HG03108 (cell line): ENCODE measurements around the gene DGCR8.

Experiments
- ATAC-seq: cut with Tn5 transposase; IDR thresholded peaks from one replicate; pipeline ENCODE4 v1.9.1; 2021; ENCODE audit warnings: moderate library complexity; ENCODE audit not compliant: unreplicated experiment

The DGCR8 gene

DNA sequence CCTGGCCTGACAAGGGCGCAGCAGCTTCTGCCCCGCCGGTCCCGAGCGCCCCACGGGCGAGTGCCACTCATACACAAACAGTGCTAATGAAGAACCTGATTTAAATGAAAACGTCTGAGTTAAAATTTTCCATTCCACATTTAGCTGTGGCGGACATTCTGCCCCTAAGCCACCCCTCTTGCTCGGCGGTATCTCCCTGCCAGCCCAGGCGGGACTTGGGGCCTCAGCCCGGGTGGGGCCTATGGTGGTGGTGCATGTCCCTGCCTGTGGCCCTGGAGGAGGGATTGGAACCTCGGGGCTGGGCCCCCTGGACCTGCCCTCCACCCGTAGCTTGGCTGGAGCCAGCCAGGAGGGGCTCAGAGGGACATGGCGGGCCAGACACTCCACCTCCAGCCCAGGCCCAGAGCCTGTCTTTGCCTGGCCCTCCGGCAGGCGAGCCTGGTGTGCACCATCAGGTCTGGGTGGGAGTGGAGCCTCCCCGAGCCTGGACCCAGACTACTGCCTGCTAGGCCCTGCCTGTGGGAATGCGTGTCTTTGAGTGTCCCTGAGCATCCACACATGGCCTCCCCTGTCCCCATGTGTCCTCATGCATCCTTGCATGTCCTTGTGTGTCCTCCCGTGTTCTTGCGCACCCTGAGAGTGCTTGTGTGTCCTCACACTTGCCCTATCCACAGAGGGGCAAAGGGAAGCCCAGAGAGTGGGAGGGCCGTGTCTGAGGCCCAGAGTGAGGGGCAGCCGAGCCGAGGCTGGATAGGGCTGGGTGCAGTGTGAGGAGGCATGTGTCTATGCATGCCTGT is 56.0 kb downstream of the DGCR8 start:
- ATAC-seq = no peak

DNA sequence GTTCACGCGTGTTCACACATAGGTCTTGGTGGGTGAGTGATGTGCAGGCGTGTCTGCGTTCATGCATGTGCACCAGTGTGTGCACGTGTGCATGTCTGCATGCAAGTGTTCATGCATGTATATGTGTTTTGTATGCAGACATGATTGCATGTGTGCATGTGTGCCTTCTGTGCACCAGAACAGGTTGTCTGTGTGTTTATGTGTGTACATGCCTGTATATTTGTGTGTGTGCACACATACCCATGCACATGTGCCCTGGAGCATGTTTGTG is 56.5 kb downstream of the DGCR8 start:
- ATAC-seq = no peak

DNA sequence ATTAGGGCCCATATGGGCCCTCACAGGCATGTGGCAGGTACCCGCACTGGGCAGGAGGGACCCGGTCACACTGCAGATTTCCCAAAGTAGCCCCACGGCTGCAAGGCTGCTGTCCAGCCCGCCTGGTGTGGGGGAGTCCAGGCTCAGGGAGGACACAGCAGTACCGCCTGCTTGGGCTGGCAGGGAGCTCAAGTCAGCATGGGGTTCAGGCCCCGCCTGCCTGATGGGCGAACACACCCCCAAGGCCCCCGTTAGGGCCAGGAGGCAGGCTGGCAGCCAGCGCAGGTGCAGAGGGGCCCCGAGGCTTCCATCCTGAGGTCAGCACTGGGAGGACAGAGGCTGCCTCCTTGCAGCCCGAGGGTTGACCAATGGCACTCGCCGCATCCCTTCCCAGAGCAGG is 57.1 kb downstream of the DGCR8 start:
- ATAC-seq = no peak

DNA sequence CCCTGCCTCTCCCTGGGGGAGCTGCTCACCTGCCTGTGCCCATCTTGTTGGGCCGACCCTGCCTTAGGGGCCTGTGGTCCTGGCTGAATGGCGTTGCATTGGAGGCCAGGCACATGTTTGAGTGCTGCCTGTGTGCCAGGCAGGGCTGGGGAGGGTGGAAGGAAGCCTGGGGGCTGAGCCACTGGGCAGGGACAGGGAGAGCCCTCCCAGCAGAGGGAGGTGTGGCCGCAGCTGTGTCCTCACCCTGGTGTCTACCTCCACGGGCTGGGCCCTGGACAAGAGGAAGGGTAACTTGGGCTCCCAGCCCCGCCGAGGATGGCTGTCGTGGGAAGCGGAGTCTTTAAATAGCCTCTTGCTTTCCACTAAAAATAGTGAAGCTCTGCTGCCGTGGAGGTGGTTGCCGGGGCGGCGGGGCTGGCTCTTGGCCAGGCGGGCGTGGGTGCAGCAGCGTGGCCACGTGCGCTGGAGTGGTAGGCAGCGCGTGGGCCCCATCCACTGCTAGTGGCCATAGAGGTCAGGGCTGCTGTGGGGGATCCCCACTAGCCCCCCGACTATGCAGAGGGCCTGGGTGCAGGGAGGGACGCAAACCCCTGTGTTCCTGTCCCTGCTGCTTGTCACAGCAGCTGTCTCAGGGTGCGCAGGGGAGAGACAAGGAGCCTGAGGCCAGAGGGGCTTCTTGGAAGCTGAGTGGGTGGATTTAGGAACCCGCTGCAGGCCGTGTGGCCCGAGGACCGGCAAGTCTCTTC is 57.8 kb downstream of the DGCR8 start:
- no peak for ATAC-seq

DNA sequence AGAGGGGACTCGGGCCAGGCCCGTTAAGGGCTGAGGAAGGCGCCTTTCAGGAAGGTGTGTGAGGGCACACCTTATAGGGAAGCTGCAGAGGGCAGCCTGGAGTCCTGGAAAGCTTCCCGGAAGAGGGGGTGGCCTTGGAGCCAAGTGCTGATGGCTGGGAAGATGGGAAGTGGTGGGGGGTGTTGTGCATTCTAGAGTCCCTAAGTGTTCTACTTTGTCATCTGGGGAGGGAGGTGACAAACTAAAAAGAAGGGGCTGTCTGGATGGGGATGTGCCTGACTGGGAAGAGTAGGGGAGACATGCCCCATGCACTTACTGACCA is 58.3 kb downstream of the DGCR8 start:
- ATAC-seq = no peak

- ATAC-seq = no peak
Measured at GRCh38 chr22:20138868-20139267, 58.8 kb downstream of the DGCR8 start.

- no peak for ATAC-seq
Measured at GRCh38 chr22:20139391-20140106, 59.5 kb downstream of the DGCR8 start.

DNA sequence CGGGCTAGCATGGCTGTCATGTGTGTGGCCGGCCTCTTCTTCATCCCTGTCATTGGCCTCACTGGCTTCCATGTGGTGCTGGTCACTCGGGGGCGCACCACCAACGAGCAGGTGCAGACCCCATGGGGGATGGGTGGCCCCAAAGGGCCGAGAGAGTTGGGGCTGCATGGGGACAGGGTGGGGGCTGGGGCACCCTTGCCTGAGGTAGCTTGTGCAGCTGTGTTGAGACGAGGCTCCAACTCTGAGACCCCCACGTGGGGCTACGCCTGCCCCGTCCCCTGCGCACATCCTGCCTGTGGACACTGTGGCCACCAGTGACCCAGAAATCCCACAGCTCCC is 60.0 kb downstream of the DGCR8 start:
- ATAC-seq = no peak

- no peak for ATAC-seq
Measured at GRCh38 chr22:20140521-20140964, 60.5 kb downstream of the DGCR8 start.

DNA sequence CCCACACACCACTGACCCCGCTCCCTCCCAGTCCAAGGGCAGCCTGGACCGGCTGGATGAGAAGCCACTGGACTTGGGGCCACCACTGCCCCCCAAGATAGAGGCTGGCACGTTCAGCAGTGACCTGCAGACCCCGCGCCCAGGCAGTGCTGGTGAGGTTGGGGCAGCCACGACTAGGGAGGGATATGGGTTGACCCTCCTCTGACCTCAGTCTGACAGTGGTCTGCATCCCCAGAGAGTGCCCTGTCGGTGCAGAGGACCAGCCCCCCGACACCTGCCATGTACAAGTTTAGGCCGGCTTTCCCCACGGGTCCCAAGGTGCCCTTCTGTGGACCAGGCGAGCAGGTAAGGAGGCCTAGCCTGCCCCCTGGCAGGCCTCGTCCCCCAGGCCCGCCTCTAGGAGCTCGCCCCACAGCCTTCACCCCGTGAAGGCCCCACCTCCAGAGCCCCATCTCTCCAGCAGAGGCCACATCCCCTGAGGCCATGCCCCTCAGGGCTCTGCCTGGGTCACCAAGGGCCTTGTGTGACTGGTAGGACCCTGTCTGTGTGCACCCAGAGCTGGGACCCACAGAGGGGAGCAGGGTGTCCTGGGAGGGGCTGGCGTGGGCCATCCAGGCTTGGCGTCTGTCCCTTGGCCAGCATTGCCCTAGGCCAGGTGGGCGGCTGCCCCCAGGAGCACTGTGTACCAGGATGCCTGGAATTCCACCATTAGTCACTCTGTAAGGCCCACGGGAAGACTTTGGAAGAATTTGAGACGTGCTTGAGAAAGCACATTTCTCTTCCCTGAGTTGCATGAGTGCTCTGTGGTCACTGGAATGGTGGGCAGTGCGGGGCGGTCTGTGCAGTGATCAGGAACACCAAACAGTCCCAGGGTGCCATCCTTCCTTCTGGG is 61.4 kb downstream of the DGCR8 start:
- ATAC-seq = no peak

- no peak for ATAC-seq
Measured at GRCh38 chr22:20142711-20143621, 62.9 kb downstream of the DGCR8 start.

GRCh38 chr22:20143883-20144665 is 64.0 kb downstream of the DGCR8 start:
- ATAC-seq = no peak

- no peak for ATAC-seq
Measured at GRCh38 chr22:20145206-20145831, 65.3 kb downstream of the DGCR8 start.

DNA sequence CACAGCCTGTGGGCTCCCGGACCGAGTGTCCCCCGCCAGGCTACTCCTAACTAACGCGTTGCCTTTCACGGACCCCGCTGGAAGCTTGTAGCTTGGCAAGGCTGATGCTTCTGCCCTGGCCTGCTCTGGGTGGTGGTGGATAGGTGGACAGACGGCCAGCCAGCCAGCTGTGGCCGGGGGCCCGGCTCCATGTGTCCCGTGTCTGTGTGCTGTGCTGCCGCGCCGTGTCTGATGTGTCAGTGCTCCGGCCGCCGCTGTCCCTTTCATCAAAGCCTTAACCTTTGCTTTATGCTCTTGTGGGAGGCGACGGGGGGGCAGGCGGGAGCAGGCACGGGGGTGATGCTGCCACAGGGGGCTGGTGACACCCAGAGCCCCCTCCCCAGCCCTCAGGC is 65.8 kb downstream of the DGCR8 start:
- ATAC-seq = no peak

DNA sequence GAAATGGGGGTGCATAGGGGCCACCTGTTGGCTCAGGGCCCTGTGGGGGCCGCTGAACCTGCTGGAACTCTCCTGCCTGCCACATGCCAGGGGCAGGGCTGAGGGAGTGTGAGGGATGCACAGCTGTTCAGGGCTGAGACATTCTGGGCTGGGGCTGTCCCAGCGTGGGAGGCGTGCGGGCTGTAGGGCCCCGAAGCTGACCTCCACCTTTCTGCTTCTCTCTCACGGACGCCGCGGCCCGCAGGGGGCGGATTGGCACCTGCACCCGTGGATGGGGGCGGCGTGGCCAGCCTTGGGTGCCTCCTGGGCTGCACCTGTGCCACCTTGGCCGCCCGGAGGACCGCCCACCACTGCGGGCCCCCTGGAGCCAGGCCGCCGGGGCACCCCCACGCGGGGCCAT is 66.7 kb downstream of the DGCR8 start:
- ATAC-seq = no peak

GRCh38 chr22:20147237-20147988 is 67.4 kb downstream of the DGCR8 start:
- no peak for ATAC-seq

GRCh38 chr22:20148414-20148813 is 68.4 kb downstream of the DGCR8 start:
- no peak for ATAC-seq
